OCI-LY1 (cell line): ENCODE measurements around the gene URAD.

Experiments
- CTCF ChIP-seq: fragments of 200-600 bp; sonication (generic), shearing (Covaris generic); IDR thresholded peaks from 2 replicates; pipeline ENCODE4 v1.5.1; 2017; ENCODE audit warnings: mild to moderate bottlenecking, antibody characterized with exemption, low read length, moderate library complexity, mixed read lengths
- EZH2 ChIP-seq: fragments of 200-600 bp; sonication (generic), shearing (Covaris generic); IDR thresholded peaks from 2 replicates; pipeline ENCODE4 v1.8.0; 2017; ENCODE audit warnings: borderline replicate concordance, mixed run types, mild to moderate bottlenecking, antibody characterized with exemption, low read length, moderate library complexity, mixed read lengths

DNA sequence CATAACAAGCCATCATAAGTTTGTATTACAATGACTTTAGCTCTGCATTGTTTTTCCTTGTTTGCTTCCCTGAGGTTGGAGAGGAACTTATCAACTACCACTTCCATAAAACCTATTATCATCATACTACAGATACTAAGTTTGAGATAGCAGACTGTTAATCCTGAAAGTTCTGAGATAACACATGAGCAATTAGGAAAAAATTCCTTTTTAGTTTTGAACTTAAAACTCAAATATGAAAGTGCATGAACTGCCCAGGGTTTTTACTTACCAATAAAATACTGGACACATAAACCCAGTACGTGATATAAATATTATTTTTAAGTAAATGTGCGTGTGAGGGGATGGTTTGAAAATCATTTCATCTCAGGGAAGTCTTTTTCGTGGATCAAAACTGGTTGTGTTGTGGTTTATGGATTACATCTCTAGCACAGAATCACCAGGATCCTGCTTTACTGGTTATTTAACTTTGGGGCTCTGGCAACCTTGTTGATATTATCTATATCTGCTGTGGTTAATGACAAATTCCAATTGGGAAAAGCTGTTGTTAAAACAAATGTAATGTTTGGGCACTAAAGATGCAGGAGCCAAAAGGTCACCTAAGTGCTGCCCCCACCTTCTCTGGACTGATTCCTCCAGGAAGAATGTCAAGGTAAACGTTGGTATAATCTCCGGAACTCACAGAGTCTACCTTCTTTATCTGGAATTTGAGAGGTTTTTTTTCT, 31.8 kb downstream of the URAD start:
- no peak for TF ChIP-seq CTCF
- no peak for TF ChIP-seq EZH2
